Activated CD4-positive, CD25-positive, alpha-beta regulatory T cell treated with anti-CD3 and anti-CD28 coated beads, Interleukin-2, amount 50 U/mL, for 72 hours (primary cell): Measurements from ENCODE around the gene DYNC2H1.
"Not testable (repeated sequence)": the region's sequence is repeated elsewhere in the genome, so short reads cannot be mapped to it uniquely, and the experiment has no call there.

ENCODE experiments used
- DNase-seq: peaks from one replicate; pipeline ENCODE4 v3.0.0; 2021

DYNC2H1 gene

DNA sequence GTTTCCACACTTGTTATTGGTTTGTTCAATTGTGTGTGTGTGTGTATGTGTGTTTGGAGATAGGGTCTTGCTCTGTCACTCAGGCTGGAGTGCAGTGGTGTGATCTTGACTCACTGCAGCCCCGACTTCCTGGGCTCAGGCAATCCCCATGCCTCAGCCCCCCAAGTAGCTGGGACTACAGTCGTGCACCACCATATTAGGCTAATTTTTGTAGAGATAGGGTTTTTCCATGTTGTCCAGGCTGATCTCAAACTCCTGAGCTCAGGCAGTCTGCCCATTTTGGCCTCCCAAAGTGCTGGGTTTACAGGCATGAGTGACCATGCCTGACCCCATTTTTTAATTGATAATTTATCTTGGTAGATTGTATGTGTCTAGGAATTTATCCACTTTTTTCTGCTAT is 263.7 kb downstream of the DYNC2H1 start:
- no peak for DNase-seq

DNA sequence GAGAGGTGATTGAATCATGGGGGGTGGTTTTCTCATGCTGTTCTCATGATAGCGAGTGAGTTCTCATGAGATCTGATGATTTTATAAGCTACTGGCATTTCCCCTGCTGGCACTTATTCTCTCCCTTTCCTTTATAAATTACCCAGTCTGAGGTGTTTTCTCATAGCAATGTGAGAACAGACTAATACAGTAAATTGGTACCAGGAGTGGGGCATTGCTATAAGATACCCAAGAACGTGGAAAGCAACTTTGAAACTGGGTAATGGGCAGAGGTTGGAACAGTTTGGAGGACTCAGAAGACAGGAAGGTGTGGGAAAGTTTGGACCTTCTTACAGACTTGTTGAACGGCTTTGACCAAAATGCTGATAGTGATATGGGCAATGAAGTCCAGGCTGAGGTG is 265.0 kb downstream of the DYNC2H1 start:
- DNase-seq: not testable (repeated sequence)

DNA sequence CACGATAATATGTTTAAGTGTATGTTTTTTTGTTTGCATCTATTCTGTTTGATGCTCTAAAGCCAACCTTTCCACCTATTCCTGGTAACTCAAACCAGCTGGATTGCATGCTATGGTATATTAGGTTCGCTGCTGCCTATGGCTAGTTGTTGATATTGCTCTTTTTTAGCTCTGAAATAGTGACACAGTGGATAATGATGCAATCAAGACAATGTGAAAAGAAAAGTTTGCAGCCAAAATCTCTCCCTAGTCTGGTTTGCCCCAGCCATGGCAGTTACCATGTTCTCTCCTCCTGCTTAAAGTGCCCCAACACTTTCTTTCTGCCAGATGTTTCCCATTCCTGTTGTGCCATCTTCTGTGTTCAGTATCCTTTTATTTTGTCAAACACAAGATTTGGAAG is 269.7 kb downstream of the DYNC2H1 start:
- no peak for DNase-seq

DNA sequence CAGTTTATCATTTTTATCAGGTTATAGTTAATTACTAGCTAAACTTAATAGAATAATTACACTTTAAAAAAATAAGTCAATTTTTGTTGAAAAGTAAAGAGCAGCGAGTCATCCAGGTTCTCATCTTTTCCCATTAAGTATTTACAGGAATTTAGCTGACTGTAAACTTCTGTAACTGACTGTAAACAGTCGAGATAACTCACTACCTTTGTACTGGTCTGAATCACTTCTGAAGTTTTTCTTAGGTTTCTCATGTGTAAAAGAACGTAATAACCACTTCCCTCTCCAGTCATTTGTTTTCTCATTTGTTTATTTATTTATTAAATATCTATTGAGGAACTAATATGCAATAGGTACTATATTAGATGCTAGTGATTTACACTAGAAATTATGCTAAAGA is 270.8 kb downstream of the DYNC2H1 start:
- no peak for DNase-seq

DNA sequence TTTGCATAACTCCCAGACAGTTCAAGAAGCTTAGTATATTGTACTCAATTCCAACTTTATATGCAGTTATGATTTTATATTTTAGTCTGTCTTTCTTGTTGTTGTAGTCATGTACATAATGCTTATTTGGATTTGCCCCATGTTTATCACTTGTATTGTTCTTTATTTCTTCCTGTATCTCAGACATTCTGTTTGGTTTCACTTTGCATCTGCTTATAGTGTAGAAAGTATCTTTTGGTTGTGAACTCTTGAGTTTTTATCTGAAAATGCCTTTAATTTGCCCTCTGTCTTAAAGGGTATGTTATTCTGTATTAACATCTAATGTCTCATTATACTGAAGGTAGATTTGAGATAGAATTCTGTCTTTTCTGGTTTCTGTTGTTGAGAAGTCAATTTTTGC is 275.4 kb downstream of the DYNC2H1 start:
- DNase-seq: no peak

DNA sequence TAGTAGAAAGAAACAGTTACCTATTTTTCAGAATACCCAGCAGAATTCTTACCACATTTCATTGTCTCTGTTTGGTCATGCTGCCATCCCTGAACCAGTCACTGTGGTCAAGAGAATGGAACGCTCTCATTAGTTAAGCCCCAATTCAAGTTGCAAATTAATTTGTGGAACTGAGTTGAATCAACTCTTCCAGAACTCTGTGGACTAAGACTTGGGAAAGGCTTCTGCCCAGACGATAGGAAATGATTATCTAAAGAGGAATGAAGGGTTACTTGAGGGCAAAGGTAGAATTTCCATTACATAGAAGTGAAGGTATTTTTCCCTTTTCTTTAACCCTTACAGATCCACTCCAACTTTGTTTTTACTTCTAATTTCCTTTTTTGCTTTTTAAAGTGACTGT is 286.4 kb downstream of the DYNC2H1 start:
- DNase-seq: no peak

DNA sequence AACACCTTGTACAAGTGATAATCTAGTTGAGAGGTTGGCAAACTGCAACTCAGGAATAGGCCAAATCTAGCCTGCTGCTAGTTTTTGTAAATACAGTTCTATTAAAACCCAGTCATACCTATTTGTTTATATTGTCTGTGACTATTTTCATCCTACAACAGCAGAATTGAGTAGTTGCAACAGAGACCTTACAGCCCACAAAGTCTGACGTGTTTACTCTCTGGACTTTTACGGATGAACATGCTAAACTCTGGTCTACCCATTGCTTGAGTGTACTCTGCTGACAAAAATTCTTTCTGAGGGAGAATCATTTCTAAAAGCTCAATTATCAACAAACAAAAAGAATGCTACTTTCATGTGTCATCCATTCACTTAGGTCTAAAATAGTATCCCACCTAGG is 287.0 kb downstream of the DYNC2H1 start:
- no peak for DNase-seq

DNA sequence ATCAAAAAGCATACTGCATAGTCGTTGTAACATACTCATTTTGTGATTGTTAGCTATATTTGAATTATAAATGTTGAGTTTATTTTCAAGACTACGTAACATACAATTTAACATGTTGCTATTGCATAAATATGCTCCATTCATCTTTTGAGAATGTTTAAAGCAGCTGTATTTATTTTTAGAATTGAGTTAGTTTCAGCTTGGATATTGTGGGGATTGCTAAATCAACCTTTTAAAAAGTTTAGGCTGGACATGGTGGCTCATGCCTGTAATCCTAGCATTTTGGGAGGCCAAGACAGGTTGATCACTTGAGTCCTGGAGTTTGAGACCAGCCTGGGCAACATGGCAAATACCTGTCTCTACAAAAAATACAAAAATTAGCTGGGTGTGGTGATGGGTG is 288.1 kb downstream of the DYNC2H1 start:
- no peak for DNase-seq

DNA sequence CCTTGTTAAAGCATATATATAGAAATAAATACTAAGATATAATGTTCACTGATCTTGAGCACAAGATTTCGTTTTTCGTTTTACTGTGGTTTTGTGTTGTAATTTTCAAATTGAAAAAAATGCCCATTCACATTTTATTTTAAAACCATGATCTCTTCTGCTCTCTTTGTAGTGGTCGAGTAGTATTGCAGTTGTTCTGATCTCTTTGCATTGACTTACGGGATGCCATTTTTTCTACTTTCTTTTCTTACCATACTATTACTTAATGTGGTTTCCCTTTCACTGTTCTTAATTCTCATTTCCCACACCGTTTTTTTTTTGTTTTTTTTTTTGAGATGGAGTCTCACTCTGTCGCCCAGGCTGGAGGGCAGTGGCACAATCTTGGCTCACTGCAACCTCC is 289.6 kb downstream of the DYNC2H1 start:
- no peak for DNase-seq

DNA sequence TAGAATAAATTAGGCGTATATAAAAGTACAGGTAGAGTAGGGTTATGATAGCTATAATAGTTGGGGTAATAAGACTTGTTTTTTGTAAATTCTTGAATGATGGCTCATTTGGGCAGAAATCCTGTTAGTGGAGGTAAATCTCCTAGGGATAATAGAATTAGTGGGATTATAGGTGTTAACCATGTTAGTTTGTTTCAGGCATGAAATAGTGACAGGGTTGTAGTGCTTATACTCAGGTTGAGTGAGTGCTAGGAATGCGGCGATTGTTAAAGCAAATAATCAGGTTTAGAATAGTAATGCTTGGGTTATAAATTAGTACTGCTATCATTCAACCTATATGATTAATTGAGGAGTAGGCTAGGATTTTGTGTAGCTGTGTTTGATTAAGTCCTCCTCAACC is 297.1 kb downstream of the DYNC2H1 start:
- no peak for DNase-seq

DNA sequence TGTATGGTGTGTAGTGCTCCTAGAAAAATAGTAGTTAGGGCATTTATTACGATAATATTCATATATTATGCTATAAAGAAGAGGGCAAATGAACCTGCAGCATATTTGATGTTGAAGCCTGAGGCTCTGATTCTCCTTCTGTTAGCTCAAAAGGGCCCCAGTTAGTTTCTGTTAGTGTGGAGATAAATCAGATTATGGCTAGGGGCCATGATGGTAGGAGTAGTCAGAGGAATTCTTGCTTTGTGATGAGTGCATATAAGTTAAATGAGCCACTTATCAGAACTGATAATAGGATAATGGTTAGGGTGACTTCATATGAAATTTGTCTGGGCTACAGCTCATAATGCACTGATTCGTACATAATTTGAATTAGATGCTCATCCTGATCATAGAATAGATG is 298.4 kb downstream of the DYNC2H1 start:
- no peak for DNase-seq

DNA sequence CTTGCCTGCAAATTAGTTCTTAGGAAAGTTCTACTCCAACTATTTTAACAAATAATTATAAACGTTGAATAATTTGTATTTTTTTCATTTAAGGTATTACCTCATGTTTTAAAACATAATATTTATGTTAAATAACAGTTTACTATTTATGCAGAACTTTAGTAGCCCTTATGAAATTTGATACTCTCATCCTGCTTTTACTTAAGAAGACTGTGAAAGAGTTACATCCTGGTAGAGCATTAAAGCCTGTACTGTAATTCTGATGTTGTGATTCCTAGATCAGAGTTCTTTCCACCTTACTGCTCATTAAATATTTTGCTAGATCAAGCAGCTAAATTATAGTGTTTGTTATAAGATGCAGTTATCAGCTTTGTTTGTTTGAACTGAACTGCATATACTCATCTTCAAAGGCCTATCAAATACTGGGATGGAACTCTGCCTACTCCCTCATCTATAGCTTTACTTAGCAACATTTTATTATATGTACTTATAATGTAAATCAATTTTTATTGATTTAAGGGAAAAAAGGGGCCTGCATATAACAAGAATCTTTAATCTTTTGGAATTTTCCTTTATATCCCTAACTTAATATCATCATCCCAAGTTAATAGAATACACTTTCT is 304.2 kb downstream of the DYNC2H1 start:
- no peak for DNase-seq

DNA sequence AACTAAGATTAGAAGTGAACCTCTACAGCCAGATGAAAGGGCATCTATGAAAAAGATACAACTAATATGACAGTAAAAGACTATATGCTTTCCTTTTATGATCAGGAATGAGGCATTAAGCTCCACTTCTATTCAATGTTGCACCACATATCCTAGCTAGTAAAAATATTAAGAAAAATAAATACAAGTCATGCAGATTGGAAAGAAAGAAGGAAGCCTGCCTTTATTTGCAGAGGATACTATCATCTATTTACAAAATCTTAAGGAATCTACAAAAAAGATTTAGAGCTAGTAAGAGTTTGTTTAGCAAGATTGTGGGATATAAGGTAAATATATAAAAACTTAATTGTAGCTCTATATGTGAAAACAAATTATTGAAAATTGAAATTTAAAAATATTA is 308.8 kb downstream of the DYNC2H1 start:
- DNase-seq: no peak

DNA sequence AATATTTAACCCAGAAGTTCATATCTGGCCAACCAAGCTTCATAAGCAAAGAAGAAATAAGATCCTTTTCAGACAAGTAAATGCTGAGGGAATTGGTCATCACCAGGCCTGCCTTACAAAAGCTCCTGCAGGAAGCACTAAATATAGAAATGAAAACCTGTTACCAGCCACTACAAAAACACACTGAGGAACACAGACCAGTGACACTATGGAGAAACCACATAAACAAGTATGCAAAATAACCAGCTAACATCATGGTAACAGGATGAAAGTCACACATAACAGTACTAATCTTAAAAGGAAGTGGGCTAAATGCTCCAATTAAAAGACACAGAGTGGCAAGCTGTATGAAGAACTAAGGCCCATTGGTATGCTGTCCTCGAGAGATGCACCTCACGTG is 311.4 kb downstream of the DYNC2H1 start:
- no peak for DNase-seq

DNA sequence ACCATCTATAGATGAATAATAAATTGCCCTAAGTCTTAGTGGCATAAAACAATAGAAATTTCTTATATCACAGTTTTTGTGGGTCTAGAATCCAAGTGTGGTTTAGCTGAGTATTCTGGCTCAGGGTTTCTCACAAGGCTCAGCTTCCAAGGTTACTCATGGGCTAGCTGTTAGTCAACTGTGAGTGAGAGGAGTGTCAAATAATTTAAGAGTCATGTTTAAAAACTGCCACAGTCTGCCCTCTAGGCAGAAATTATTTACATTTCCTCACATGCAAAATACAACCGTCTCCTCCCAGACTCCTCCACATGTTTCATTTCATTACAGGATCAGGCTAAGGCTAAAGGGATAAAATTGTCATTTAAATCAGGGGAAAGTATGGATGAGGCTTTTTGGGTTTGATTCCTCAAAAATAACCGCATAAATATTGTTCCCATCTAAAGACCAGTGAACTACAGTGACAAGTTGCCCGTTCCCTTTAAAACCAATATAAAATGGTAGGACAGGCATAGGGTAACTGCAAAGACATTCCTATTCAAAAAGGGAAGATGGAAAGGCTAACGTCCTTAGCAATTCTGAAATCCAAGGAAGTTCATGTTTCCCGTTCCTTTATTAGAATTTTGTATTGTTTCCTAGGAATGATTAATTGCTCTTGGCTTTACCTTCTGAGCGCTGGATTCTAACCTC is 324.3 kb downstream of the DYNC2H1 start:
- no peak for DNase-seq

DNA sequence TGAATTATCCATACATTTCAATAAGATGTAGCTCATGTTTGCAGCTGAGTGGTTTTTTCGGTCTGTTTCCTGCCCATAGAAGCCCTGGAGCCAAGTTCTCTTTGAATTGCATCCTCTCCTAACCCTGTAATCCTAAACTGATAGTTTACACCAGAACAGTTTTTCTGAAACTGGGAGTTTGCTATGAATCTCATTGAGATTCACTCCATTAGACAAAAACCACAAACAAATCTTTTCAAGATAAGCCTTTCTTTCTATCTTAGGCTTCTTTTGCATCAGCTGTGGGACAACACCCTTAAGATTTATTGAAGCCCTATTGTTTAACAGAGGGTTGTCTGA is 324.8 kb downstream of the DYNC2H1 start:
- DNase-seq: no peak

DNA sequence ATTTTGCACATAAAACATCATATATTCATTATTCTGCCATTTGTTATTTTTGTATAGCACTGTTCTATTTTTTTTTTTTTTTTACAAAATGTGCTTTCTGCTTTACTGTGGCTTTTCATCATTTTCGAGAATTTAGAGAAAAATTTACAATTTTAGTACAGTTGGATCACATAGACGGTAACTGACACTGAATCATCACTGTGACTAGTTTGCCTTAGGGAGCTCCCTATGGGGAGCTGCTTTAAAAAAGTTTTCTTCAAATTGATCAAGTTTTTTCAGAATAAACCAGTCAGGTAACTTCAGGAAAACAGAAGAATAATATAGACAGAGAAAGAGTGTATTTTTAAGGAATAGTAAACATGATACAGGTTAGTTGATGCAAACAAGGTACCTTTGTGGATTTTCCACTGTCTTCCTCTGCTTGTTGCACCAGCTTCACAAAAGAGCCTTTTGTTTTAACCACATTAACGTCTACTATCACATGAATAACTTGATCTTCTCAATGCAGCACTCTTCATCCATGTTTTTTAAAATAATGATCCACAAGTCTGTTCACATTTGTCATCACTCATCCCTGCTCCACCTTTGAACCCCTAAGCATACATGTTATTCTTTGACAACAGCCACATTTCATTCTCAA is 327.0 kb downstream of the DYNC2H1 start:
- no peak for DNase-seq

DNA sequence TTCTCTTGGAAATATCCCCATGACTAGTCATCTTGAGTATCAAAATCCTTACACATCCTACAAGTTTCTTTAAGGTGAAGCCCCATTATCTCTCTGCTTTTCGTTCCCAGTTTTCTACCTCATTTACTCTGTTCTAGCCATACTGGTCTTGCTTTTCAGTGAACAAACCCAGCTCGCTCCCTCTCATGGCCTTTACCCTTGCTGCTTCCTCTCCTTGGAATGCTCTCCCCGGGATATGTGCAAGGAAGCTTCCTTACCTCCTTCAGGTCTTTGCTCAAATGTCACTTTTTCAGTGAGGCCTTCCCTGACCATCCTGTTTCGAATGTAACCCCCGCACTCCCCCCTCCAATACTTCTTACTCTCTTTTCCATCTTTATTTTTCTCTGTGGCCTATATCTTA is 331.8 kb downstream of the DYNC2H1 start:
- no peak for DNase-seq

DNA sequence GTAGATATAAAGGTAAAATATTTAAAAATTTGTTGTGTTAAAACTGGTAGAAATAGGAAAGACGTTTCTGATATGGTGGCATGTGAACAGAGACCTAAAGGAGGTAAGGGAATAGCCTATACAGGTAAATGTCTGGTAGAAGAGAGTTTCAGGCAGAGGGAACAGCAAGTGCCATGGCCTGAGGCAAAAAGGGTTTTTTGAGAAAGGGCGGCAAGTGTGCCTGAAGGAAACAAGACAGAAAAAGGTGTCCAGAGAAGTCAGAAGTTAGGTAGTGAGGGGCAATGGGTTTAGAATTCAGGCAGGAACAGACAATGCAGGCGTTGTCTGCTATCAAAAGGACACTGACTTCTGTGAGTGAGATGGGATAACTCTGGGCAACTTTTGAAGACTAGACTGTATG is 339.7 kb downstream of the DYNC2H1 start:
- DNase-seq: no peak

DNA sequence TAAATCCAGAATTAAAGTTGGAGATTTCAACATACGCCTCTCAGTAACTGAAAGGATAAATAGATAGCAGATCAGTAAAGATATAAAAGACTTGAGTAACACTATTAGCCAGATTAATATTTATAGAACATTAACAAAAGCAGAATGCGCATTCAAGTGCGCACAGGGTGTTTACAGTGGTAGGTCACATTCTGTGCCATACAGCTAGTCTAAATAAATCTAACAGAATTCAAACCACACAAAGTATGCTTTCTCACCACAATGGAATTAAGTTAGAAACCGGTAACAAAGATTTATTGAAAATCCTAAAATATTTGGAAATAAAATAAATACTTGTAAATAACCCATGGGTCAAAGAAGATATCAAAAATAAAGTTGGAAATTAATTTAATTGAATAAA is 341.0 kb downstream of the DYNC2H1 start:
- no peak for DNase-seq

DNA sequence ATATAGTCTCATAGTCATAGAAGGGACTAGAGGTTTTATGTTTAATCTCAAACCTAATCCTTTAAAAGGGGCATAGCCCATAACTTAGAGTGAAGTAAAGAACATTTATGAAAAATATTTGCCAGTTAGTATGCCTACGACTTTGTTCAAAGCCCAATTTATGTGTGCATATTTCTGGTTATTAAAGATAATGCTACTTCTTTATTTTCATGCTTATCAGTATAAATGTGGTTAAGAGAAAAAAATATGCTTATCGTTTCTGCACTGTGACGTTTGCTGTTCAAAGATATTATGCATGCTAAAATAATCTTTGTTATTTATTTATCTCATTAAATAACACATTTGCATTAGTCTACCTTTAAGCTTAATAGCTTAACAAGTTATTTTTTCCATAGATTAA is 343.9 kb downstream of the DYNC2H1 start:
- no peak for DNase-seq

DNA sequence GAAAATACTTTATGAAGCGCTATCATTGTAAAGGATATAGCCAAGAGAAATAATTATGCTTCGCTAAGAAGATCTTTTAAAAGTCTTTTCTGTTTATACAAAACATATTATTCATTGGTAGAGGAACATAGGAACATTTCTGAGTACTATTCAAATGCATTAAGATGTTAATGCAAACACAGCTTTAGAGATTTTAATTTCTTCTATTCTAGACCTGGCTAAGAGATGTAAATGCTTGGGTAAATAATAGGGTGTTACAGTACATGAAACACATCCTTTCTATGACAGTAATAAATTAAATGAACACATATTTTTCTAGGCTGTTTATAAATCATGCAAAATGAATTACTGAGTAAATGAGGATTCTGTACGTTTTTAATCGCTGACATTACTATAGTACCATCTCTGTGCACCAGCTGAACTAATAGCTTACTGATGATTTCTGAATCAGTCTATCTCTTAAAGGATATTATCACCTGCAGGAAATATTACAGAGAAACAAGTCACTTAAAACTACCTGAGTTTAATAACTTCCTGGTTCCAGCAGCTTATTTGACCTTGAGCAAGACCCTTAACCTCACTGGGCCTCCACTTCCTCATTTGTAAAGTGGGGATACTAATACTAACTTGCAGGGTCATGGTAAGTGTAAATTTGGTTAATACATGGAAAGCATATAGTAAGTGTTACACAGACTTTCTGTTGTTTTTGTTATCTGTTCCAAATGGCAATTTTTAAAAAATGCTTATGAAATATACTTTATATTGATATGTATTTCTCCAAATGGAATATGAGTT is 344.9 kb downstream of the DYNC2H1 start:
- no peak for DNase-seq

DNA sequence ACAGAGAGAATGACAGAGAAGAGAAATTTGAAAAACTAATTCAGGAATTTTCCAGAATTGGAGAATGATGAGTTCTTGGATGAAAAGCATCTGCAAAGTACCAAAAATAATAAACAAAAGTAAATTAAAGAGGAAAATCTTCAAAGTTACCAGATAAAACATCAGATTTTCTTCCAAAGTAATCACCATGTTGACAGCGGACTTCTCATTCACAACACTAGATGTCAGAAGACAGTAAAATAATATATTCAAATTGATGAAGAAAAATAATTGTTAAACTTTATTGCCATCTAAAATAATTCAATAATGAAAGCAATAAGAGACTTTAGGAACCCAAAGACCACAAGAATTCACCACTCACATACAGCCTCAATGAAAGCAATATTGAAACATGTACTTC is 355.2 kb downstream of the DYNC2H1 start:
- no peak for DNase-seq

DNA sequence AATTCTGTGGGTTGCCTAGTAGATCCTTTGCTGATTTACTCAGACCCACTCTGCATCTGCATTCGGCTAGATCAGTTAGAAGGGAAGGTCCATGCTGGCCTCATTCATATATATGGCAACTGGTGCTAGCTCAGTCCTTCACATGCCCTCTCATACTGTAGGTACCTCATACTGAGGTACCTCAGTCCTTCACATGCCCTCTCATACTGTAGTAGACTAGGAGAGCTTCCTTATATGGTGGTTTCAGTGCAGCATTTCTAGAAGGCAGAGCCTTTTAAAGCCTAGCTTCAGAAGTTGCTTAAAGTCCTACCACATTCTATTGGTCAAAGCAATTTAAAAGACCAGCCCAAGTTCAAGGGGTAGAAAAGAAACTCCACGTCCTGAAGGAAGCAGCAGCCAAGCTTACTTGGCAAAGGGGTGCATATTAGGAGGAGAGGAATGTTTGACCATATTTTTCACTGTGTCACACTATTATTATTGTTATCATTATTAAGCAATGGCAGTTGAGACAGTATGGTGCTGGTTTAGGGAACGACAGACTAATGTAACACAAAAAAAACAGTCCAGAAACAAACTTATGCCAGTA is 356.4 kb downstream of the DYNC2H1 start:
- DNase-seq: no peak
